ENCODE results near the gene TTC24. TPM values are rescaled to one million over a fixed set of nuclear protein-coding genes. Genes with fewer than 3 reads are reported as not detected.

The TTC24 gene
- total RNA-seq, 4 donors from 2014 or later: not detected

- Histone ChIP-seq H3K36me3 (no peaks in the 10 kb centered on the region), H3K27me3 (no peaks in the 10 kb centered on the region), H3K4me1 (peaks cover 0 to under 1% (median 0%) of the 10 kb centered on the region in 4 donors), H3K9me3 (no peaks in the 10 kb centered on the region), H3K27ac (no peak overlapping the region), H3K4me3 (no peak overlapping the region)
- no peak for DNase-seq
- TF ChIP-seq CTCF (IDR thresholded peaks at IDR 0.05) (no peak), POLR2A (IDR thresholded peaks at IDR 0.05) (no peak)
Observed at GRCh38 chr1:156565519-156565918, 14.0 kb upstream of the TTC24 start.

GRCh38 chr1:156566436-156566835 is 13.1 kb upstream of the TTC24 start:
- peaks cover 0 to 7% (median 0%) of the 10 kb centered on the region in 4 donors for H3K4me1 ChIP-seq
- no peaks in the 10 kb centered on the region for H3K9me3 ChIP-seq
- H3K27me3 ChIP-seq: no peaks in the 10 kb centered on the region
- H3K27ac ChIP-seq: no peak overlapping the region
- H3K36me3 ChIP-seq: no peaks in the 10 kb centered on the region
- no peak for DNase-seq
- TF ChIP-seq CTCF (IDR thresholded peaks at IDR 0.05): no peak
- no peak overlapping the region for H3K4me3 ChIP-seq

GRCh38 chr1:156571261-156571852 is 8.2 kb upstream of the TTC24 start:
- H3K27me3 ChIP-seq: no peaks in the 10 kb centered on the region
- H3K36me3 ChIP-seq: no peaks in the 10 kb centered on the region
- no peaks in the 10 kb centered on the region for H3K9me3 ChIP-seq
- TF ChIP-seq POLR2A (IDR thresholded peaks at IDR 0.05): no peak
- TF ChIP-seq CTCF (IDR thresholded peaks at IDR 0.05): no peak
- DNase-seq: no peak
- peak overlapping the region in 3 of 4 donors; percentile 51 to 87 (median 83) for H3K27ac ChIP-seq
- peak overlapping the region in 2 of 4 donors; percentile 17 to 54 for H3K4me3 ChIP-seq
- peaks cover 0 to 21% (median 7%) of the 10 kb centered on the region in 4 donors for H3K4me1 ChIP-seq

DNA sequence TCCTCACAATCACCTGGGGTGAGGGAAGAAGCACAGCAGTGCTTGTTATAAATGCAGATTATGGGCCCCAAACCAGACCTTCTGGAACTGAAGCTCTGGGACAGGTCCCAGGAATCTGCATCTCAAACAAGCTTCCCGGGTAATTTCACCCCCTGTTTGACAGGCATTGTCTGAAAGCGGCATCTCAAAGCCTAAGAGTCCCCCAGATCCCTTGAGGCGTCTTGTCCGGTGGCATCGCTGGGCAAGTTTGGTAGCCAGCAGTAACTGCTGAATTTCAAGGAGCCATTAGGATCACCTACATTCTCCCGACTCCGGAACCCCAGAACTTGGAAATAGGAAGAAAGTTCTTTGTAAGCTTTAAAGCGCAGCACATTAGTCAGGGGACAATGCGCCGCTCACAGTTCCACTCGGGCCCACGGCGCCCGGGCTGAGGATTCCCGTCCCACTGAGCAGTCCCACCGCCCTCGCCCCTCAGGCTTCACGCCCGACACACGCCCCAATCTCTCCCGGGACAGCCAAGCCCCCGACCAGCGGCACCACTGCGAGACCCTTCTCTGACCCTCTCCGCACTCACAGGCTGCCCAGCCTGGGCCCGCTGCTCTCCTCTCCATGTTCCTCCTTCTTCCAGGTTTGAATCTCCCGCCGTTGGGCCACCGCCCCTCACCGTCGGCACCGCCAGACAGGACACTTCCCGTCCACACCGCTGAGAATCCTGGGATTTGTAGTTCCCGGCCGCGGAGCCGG is 7.4 kb upstream of the TTC24 start, which contains the start of gene IQGAP3:
IQGAP3 (minus strand) TSS at position 647 of the 744 bp plus-strand sequence; CDS start at position 611, 36 bp downstream.
- Histone ChIP-seq H3K4me3 (peak within 1 kb of the TSS; percentile 24 to 54 (median 45)), H3K9me3 (no peaks in the 10 kb centered on the region), H3K27ac (peak within 1 kb of the TSS in 3 of 4 donors; percentile 51 to 87 (median 83)), H3K27me3 (no peaks in the 10 kb centered on the region), H3K4me1 (peaks cover 0 to 21% (median 7%) of the 10 kb centered on the region in 4 donors), H3K36me3 (no peaks in the 10 kb centered on the region)
- TF ChIP-seq POLR2A (IDR thresholded peaks at IDR 0.05): no peak
- no peak for TF ChIP-seq CTCF (IDR thresholded peaks at IDR 0.05)
- DNase-seq: peak; percentile 71 to 93 (median 89)

GRCh38 chr1:156572663-156573018 is 6.9 kb upstream of the TTC24 start:
- H3K4me3 ChIP-seq: peak overlapping the region in 3 of 4 donors; percentile 40 to 54 (median 50)
- no peak for TF ChIP-seq POLR2A (IDR thresholded peaks at IDR 0.05)
- no peak for TF ChIP-seq CTCF (IDR thresholded peaks at IDR 0.05)
- no peak for DNase-seq
- H3K27me3 ChIP-seq: no peaks in the 10 kb centered on the region
- H3K4me1 ChIP-seq: peaks cover 0 to 21% (median 7%) of the 10 kb centered on the region in 4 donors
- no peak overlapping the region for H3K27ac ChIP-seq
- H3K36me3 ChIP-seq: no peaks in the 10 kb centered on the region
- H3K9me3 ChIP-seq: no peaks in the 10 kb centered on the region
